HEK293 (cell line): Measurements from ENCODE around the gene CLCNKB.

ENCODE experiments used
- TCF7L2 ChIP-seq: IDR thresholded peaks from 2 replicates; pipeline ENCODE4 v1.6.1; 2011; ENCODE audit warnings: low read depth, mild to moderate bottlenecking, inconsistent platforms, low read length, moderate library complexity, borderline replicate concordance
- ZNF248 ChIP-seq: fragments of 450-650 bp; formaldehyde crosslinking; IDR thresholded peaks from 2 replicates; pipeline ENCODE4 v1.5.1; 2017; ENCODE audit warnings: missing biosample characterization, missing genetic modification characterization

DNA sequence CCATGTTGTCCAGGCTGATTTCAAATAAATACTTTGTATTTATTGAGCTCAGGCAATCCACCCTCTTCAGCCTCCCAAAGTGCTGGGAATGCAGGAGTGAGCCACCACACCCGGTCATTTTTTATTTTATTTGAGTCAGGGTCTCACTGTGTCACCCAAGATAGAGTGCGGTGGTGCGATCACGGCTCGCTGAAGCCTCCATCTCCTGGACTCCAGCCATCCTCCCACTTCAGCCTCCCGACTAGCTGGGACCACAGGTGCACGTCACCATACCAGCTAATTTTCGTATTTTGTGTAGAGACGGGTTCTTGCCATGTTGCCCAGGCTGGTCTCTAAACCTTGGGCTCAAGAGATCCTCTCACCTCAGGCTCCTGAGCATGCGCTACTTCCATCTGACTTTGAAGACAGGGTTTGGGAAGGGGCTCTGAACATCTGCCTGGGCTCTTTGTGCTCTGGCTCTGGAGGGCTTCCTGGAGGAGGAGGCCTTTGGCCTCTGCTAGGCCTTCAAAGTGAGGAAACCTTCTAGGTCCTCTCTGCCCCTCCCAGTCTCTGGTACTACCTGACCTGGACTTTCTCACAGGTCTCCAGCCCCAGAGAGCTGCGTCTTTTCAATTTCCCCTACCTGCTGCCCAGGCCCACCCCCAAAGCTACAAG, 31.5 kb upstream of the CLCNKB start:
- TF ChIP-seq TCF7L2: no peak
- TF ChIP-seq ZNF248 (tag by site-specific recombination): no peak
